ENCODE results near the gene NSUN7.

DNA sequence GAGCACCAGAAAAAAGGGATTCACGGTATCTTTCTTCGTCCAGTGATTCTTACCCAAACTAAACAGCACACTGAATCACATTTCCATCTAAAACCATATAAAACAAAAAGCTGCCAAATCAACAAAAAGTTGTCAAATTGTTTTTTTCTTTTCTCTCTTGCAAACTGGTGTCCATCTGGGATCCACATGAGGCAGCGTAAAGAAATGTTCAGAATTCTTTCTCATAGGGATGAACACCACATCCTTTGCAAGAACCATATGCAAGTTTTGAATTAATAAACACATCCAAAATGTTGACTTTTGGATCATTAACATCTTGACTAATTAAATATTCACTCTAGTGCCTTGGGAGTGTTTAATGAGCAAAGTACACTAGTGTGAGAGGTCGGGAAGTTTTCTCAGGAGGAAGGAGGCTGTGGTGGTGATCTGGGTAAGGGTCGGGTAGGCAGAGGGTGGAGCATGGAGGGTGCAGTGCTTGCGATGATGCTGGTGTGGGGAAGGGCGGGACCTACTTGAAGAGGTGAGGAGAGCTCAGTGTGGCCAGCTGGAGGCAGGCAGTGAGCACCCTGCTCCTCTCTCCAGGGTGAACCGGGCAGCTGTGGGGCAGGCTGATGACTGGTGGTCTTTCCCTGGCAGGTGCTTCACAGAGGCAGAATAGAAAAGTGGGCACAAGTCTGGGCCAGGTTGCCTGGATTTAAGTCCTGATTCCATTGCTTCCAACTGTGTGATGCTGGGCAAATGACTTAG is 72.8 kb downstream of the NSUN7 start:
- no peak for TF ChIP-seq CTCF (IDR thresholded peaks at IDR 0.05)
- TF ChIP-seq SIN3A (IDR thresholded peaks at IDR 0.05; ENCODE audit: borderline replicate concordance, insufficient read depth, low read depth, low read length) = no peak
- no peak for TF ChIP-seq POLR2AphosphoS5 (IDR thresholded peaks at IDR 0.05; ENCODE audit: low read depth, low read length)
- no peak for TF ChIP-seq REST (IDR thresholded peaks at IDR 0.05; ENCODE audit: insufficient read depth in 1 of 2, low read depth in 2 of 2, low read length in 1 of 2)

All from Panc1 (cell line).